HG03139 (cell line): ENCODE results near the gene LYZL1.
"Not testable (repeated sequence)": the region's sequence is repeated elsewhere in the genome, so short reads cannot be mapped to it uniquely, and the experiment has no call there.

ENCODE experiments used
- ATAC-seq: cut with Tn5 transposase; IDR thresholded peaks from one replicate; pipeline ENCODE4 v1.9.1; 2021; ENCODE audit not compliant: unreplicated experiment

The LYZL1 gene

DNA sequence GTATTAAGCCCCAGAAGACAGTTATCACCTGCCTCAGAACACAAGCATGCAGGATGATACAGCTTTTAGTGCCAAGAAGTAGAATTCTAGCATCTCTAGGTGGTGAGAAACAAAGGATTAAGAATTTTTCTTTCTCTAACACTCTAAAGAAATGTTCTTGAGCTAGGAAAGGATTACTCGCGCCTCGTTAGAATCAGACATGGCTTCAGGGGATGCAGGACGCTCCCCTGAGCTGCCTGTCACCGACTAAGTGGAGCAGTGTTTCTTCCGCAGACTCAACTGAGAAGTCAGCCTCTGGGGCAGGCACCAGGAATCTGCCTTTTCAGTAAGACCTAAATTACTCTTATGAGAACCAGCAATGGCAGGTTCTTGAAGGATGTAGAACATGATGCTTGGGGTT, at the start of gene LYZL1:
TSS of gene LYZL1 (plus strand) at position 165 of the 400 bp plus-strand sequence. CDS start 2,798 bp downstream, outside the sequence.
- not testable (repeated sequence) for ATAC-seq

- no peak for ATAC-seq
Measured at GRCh38 chr10:29239569-29240472, 49.0 kb upstream of the LYZL1 start.

DNA sequence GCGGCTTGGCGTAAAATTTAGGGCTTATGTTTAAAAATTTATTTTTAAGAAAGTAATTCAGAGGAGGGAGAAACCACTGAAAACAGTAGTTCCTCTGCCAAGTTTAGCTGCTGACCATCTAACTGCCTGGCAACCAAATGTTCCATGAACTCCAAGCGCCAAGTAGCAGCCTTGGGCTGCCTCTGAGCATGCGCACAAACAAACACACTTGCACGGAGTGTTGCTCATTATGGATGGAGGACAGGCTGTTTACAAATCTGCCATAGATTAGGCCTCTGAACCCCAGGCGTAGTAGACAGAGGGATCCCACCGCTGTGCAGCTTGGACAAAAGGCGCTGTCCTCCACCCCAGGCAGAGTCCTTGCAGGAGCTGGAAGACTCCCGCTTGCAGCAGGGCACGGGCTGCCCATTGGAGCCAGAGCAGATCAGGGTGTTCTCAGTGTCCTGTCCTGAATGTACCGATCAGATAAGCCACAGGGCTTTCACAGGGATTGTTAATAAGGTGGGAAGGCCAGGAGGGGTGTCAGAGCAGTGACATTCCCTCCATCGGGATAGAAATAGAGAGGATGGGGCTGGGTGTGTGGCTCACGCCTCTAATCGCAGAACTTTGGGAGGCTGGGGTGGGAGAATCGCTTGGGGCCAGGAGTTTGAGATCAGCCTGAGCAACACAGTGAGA, 47.7 kb upstream of the LYZL1 start:
- no peak for ATAC-seq

GRCh38 chr10:29241925-29242324, 46.9 kb upstream of the LYZL1 start:
- ATAC-seq, result no peak

GRCh38 chr10:29243066-29243465, 45.8 kb upstream of the LYZL1 start:
- no peak for ATAC-seq

- ATAC-seq, result no peak
Measured at GRCh38 chr10:29243750-29244149, 45.1 kb upstream of the LYZL1 start.

DNA sequence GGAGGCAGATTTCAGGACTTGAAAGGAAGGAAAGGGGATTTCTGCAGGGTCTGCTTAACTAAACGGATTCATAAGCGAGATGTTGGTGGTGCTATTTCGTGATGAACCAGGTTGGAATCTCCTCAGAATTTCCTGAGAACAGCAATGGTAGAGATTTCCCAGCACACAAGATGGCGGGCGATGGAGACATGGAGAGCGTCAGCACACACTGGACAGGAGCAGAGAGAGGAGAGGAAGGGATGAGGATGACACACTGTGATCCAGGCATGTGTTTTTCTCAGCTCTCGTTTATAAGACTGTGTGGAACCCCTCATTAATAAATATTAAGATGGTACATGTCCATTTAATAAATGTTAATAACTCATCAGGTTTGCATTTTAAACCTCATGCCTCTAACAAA, 43.9 kb upstream of the LYZL1 start:
- no peak for ATAC-seq

- ATAC-seq, result no peak
Measured at GRCh38 chr10:29245476-29245875, 43.4 kb upstream of the LYZL1 start.

DNA sequence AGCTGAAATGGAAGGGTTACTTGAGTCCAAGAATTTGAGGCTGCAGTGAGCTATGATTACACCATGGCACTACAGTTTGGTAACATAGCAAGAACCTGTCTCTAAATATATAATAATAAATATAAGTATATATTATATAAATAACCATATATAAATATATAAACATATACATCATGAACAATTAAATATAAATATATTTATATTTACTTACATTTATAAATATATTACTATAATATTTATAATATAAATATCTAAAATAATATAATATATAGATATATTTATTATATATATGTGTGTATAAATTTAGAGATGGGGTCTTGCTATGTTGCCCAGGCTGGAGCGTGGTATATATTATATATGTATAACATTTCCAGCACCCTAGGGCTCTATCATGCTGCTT, 42.4 kb upstream of the LYZL1 start:
- ATAC-seq, result no peak

- ATAC-seq, result no peak
Measured at GRCh38 chr10:29248158-29248557, 40.7 kb upstream of the LYZL1 start.

- ATAC-seq, result no peak
Measured at GRCh38 chr10:29249018-29249417, 39.9 kb upstream of the LYZL1 start.

DNA sequence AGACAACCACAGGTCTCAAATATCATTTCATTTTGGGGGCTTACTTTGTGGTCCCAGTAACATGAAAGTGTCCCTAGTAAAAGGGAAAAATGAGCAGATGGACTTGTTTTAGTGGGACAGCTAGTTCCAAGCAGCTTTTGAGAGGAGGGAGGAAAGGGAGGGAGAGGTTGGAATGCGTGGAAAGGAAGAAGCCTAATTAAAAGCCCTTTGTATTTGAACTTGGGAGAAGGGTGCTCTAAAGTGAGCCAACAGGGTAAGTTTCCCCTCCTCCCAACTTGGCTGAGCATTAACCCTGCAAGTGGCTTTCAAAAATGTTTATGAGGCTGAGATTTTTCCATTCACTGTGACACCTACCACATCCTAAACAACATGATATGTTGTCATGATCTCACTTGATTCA, 38.8 kb upstream of the LYZL1 start:
- no peak for ATAC-seq

DNA sequence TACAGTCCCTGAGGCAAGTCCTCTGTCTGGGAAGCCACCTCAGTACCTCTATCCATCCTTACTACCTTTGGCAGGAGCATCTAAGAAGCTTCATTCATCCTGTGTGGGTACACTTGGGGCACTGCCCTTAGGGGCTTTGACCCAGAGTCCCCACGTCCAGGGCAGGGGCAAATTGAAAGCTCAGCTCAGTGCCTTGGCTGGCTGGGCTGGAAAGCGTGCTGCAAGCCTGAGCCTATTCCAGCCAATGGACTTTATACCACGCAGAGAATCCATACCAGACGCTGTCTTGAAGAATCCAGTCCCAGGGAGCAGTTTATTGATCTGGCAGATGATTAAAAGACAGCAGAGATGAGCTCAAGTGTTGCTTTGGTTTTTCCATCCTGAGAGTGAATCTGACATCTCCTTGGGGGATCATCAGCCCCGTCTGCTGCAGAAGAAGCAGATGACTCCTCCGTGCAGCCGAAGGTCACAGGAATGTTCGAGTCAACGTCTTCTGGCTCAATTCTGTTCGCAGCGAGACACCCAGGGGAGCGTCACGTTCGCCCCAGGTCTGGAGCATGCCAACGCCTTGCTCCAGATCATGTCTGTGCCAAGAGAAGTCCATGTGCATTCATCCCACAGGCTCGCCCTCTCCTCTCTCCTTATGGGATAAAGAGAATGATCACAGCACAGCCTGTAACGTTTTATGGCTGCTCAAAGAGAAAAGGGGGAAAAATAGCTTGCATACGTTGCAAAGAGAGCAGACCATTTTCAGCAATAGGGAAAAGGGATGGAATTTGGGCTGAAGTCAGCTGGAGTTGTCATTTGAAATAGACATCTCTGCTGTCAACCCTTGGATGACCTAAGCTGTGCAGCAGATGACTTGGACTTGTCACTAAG, 35.8 kb upstream of the LYZL1 start:
- no peak for ATAC-seq

- ATAC-seq, result no peak
Measured at GRCh38 chr10:29253690-29254029, 35.2 kb upstream of the LYZL1 start.

DNA sequence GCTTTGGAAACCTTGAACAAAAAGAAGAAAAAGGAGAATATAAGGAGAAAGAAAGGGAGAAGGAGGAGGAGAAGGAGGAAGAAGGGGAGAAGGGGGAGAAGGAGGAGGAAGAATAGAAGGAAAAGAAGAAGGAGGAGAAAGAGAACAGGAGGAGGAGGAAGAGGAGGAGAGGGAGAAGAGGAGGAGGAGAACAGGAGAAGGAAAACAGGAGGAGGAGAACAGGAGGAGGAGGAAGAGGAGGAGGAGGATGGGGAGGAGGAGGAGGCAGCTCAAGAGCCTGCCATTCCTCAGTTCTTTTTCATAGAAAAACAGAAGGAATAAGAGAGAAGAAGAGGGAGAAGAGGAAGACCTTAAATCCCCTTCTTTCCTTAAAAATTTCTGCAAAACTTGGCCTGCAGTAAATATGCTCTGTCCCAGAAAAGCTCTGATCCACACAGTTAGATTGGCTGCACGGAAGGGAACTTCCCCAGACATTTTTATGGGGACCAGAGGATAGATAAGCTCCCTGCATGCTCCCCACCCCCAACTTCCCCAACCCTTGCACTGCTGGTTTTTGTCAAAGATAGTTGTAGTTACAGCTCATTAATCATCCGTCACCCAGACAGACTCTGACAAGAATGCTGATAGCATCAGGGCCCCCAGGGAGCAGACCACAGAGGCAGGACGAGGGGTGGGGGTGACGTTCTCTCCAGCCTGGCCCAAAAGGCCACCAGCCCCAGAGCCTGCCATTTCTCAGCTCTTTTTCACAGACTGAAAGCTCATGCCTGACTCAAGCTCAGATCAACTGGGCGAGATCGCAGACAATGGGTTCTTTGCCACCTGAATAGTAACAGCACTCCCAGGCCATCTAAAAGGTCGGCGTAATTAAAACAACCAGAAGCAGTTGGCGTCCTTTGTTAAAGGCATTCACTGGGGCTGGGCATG, 34.5 kb upstream of the LYZL1 start:
- no peak for ATAC-seq

DNA sequence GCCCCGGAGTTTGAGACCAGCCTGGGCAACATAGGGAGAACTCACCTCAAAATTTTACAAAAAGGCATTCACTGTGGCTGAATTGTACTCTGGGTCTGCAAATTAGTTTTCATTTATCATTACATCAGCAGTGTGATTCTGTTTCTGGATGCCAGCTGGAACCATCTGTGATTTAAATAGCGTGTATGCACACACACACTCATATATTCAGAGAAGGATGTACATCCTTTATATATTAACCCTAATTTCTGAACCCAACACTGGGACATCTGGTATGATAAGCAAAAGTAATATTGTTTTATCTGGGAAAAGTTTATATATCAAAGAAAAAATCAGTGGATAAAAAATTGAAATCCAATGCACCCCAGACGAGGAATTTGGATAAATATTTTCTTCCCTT, 33.8 kb upstream of the LYZL1 start:
- no peak for ATAC-seq

- ATAC-seq, result no peak
Measured at GRCh38 chr10:29256019-29256418, 32.9 kb upstream of the LYZL1 start.

DNA sequence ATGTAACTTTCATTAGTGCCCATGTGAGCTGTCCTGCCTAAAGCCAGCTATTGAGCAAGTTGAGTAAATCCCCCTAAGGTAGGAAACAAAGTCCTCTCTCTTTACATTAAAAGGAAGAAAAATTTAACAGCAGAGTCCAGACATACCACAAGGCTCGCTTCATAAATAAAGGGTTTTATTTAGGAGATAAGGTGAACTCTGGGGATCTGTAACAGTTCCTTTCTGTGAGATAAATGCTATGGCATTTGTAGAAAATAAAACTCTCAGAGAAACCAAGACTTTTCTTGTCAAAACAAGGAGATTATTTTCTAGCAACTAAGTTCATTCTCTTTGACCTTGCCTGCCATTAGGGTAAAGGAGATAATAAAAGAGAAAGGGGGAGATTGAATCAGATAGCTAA, 32.3 kb upstream of the LYZL1 start:
- no peak for ATAC-seq

DNA sequence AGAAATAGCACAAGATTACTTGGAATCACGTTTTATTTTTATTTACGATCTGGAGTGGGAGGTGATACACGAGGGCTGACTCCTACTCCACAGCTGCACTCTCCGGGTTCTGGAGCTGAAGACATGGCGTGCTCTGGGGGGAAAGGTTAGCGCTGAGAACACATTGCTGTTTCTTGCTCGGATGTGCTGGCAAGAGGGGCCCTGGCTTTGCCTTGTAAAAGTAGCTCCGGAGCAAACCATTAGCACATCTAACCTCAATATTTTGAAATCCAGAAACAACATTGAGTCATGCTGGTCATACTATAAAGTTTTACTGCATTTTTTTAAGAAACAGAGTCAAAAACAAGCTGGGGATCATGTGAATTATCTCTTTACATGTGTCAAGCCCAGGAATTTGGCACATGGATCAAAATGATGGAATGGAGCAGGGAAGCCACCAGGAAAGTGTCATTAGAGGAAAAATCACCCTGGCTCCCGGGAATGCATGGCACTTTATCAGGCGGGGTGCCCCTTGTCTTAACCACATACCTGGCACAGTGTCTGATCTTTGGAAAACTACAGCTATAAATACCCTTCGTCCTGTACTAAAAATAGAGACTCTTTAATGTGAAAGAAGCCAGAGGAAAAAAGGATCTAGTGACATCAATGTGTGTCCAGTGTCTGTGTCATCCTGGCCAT, 31.6 kb upstream of the LYZL1 start:
- no peak for ATAC-seq

GRCh38 chr10:29257784-29258135, 31.1 kb upstream of the LYZL1 start:
- no peak for ATAC-seq
